NCI-H1092 (cell line): ENCODE measurements around the gene SYCE3.
"Not testable (repeated sequence)": the region's sequence is repeated elsewhere in the genome, so short reads cannot be mapped to it uniquely, and the experiment has no call there.

Experiments used
- DNase-seq: peaks from one replicate; lab custom pipeline; 2025; lab: John Stamatoyannopoulos, UW

SYCE3 gene, protein sequence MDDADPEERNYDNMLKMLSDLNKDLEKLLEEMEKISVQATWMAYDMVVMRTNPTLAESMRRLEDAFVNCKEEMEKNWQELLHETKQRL

GRCh38 chr22:50562523-50563412, at the start of gene SYCE3:
SYCE3 (minus strand) TSS chr22:50562919; CDS start chr22:50556405, 6,514 bp downstream.
- DNase-seq: peak; percentile 80

DNA sequence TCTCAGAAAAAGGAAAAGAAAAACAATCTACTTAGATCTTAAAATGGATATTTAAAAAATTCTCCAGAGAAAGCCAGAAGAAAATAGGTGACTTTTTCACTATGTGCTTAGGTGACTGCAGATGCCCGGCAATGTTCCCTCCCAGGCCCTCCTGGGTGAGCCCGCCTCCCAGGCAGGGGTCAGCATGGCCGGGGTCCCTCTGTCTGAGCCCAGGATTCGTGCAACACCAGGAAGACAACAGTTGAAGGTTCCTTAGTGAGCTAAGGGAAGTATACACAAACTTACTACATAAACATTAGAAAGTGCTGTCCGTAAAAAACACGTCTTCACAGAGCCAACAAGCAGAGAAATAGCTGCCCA, 49.4 kb upstream of the SYCE3 start:
- DNase-seq: no peak

- no peak for DNase-seq
Observed at GRCh38 chr22:50611341-50612060, 48.8 kb upstream of the SYCE3 start.

- DNase-seq: no peak
Observed at GRCh38 chr22:50610581-50610980, 47.9 kb upstream of the SYCE3 start.

- DNase-seq: no peak
Observed at GRCh38 chr22:50610041-50610451, 47.3 kb upstream of the SYCE3 start.

GRCh38 chr22:50609599-50609998, 46.9 kb upstream of the SYCE3 start:
- no peak for DNase-seq

DNA sequence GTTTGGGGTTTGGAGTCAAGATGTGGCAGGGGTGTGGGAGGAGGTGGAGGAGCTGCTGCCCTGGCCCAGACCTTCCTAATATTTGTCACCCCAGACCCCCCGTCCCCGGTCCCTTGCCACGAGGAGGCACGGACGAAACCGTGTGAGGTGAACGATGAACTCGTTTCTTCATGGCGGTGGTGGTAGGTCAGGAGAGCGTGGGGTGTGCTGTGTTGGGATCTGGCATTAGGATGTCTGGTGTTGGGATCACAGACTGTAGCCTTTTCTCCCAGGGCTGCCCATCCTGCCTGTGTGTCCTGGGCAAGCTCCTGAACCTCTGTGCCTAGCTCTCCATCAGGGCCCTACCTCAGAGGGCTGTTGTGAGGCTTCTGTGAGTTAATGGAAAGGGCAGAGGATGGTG, 46.3 kb upstream of the SYCE3 start:
- DNase-seq: no peak

DNA sequence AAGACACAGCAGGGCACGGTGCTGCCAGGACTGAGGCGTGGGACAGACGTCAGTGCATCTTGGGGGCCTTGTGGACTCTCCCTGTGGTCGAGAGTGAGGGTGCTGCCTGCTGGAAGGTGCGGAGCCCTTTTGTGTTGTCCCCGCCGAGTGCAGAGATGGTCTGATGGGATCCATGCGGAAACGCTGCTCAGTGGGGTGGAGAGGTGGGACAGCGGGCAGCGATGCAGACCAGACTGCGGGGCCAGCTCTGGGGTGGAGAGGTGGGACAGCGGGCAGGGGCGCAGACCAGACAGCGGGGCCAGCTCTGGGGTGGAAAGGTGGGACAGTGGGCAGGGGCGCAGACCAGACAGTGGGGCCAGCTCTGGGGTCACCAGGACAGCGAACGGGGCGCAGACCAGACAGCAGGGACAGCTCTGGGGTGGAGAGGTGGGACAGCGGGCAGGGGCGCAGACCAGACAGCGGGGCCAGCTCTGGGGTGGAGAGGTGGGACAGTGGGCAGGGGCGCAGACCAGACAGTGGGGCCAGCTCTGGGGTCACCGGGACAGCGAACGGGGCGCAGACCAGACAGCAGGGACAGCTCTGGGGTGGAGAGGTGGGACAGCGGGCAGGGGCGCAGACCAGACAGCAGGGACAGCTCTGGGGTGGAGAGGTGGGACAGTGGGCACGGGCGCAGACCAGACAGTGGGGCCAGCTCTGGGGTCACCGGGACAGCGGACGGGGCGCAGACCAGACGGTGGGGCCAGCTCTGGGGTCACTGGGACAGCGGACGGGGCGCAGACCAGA, 45.5 kb upstream of the SYCE3 start:
- DNase-seq: not testable (repeated sequence)

DNA sequence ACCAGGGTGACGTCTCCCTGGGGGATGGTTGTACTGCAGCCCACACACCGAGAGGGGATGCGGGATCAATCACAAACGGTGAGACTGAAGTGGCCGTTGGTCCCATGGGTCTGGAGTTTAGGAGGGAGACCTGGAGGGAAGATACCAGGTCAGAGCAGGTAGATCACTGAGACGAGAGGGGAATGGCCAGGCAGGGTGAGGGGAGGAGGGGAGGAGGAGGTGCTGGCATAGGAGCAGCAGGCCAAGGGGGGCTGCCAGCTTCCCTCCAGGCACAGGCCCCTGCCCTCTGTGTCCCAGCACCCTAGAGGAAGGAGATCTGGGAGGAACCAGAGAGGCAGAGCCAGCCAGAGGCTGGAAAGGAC, 44.9 kb upstream of the SYCE3 start:
- DNase-seq: no peak

- DNase-seq: no peak
Observed at GRCh38 chr22:50606946-50607658, 44.4 kb upstream of the SYCE3 start.

DNA sequence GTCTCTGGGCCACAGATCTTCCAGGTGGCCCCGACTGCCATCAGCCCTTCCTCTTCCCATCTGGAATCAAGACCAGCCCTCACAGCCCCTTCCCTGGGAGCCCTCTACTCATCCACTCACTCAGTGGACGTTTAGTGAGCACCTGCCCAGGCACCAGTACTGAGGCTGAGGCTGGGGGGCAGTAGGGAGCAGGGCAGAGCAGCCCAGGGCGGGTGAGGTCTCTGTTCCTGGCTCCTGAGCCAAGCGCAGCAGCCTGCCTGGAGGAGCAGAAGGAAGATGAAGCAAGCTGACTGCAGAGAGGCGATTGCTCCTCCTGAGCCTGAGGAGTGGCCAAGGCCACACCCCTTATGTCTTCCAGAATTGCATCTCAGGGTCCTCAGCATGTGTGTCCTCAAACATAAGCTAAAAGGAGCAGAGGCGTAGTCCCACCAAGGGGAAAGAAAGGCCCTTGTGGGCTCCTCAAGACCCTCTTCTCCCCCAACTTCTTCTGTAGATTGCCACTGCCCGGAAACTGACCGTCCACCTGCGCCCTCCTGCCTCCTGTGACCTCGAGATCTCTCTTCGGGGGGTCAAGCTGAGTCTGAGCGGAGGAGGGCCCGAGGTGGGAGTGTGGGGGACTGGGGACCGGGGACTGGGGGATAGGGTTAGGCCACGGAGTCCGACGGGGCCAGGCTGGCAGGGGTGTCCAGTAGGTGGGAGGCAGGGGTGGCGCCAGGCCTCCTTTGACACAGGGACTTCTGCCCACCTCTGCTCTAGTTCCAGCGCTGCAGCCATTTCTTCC, 43.6 kb upstream of the SYCE3 start:
- DNase-seq: no peak

GRCh38 chr22:50605613-50606074, 42.9 kb upstream of the SYCE3 start:
- DNase-seq: no peak

GRCh38 chr22:50605002-50605612, 42.4 kb upstream of the SYCE3 start:
- no peak for DNase-seq

GRCh38 chr22:50604256-50605001, 41.7 kb upstream of the SYCE3 start:
- no peak for DNase-seq

DNA sequence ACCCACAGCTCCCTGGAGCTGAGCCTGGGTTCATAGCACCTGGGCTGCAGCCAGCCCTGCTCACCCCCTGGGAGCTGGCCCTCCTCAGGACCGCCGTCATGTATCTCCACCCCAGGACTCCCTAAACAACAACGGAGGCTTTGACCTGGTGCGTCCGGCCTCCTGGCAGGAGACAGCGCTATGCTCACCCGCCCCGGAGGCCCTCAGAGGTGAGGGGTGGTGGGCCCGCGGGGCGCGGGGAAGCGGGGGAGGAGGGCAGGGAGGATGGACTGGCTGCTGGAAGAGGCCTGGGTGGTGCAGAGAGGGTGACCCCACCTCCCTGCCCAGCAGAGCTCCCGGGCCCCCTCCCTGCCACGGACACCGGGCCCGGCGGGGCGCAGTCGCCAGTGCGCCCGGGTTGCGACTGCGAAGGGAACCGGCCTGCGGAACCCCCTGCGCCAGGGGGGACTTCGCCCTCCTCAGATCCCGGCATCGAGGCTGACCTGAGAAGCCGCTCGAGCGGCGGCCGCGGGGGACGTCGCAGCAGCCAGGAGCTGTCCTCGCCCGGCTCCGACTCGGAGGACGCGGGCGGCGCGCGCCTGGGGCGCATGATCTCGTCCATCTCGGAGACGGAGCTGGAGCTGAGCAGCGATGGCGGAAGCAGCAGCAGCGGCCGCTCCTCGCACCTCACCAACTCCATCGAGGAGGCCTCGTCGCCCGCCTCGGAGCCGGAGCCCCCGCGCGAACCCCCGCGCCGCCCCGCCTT, 41.0 kb upstream of the SYCE3 start:
- no peak for DNase-seq

DNA sequence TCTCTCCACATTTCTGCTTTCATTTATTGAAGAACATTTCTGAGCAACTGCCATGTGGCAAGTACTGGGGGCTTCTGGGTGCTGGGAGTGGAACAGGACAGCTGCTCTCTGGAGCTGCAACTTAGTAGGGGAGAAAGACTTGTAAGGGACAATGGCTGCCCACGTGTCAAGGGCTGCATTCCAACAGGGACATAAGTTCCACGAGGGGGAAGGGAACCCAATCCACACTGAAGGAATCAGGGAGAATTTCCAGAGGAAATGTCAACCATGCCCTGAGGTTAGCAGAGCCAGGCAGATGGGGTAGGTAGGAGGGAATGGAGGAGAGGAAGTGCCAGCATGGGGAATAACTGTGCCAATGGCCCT, 39.6 kb upstream of the SYCE3 start:
- no peak for DNase-seq

DNA sequence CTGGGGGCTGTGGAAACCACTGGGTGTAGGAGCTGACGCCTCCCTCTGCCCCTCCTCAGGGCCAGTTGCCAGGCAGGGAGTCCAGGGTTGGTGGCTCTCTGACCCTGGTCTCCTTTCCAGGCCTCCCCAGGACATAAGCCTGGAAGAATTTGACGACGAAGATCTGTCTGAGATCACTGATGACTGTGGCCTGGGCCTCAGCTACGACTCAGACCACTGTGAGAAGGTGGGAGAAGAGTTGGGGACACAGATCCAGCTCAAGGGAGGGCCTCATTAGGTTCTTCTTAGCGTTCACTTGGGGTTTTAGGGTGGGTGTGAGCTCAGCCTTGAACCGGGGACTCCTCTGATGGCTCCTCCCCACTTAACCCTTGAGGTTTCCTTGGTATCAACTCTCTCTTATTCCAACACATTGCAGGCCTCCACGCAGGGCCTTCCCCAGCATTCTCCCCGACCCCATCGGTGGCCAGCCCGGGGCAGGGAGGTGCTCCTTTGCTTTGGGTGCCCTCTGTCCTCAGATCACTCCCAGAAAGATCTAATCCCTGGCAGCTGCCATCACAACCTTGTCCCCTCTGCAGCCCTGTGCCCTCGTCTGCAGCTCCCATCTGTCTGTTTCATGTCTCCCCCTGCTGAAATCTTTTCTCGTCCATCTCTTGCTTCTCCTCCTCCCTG, 39.1 kb upstream of the SYCE3 start:
- DNase-seq: no peak

DNA sequence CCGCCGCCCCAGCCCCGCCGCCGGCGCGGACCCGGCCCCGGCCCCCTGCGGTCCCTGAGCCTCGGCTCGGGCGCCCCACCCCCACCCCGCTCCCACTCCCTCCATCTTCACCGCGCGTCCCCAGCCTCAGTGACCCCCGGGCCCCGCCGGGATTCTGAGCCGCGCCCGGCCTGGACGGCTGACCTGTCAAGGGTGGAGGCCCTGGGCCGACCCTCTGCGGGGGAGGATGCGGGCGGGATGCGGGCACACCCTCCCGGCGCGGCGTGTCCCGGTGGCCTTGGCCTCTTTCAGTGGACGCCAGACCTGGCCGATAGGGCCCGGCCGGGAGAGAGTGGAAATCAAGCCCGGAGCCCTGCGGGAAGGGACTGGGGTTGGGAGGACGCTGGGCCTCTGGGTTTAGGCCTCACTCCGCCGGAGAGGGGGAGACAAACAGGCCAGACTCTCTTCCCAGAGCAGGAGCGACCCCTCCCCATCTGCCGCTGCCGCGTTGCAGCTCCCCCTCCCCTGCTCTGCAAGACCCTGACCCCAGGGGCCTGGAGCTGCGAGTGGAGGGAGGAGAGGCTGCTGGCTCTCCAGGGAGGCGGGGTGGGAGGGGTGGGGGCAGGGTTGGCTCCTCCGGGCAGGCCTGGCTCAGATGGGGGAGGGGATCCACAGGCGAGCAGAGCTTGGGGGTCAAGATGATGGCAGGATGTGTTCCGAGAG, 38.4 kb upstream of the SYCE3 start:
- DNase-seq: no peak
